ENCODE data around the gene SLC9A9.

The SLC9A9 gene

DNA sequence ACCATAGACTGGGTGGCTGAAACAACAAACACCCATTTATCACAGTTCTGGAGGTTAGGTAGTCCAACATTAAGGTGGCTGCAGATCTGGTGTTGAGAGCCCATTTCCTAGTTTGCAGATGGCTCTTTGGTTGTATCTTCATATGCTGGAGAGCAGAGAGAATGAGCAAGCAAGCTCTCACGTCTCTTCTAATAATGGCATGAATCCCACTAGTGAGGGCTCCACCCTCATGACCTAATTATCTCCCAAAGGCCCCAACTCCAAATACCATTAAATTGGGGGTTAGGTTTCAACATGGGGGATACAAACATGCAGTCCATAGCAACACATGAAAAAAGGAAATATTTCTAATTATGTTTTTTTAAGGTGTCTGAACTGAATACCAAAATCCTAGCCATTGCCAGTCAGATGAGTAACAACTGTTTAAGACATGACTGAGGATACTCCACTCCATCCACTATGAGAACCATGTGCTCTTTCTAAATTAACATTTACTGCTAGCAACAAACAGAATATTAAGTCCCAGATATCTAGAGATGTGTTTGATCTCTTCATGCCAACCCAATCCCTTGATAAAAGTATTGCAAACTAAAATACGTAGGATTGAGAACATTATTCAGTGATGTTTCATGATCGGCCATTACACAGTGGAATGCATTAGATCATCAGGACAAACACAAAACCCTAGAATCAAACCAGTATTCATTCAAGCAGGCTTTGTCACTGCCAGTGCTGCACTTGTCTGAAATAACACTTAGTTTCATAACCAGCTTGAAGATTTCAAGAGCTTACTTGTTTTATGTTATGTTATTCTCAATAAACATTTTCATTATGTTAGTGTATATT is 340.3 kb downstream of the SLC9A9 start:
- DNase-seq (ENCODE audit: low read depth): peak; percentile 69

DNA sequence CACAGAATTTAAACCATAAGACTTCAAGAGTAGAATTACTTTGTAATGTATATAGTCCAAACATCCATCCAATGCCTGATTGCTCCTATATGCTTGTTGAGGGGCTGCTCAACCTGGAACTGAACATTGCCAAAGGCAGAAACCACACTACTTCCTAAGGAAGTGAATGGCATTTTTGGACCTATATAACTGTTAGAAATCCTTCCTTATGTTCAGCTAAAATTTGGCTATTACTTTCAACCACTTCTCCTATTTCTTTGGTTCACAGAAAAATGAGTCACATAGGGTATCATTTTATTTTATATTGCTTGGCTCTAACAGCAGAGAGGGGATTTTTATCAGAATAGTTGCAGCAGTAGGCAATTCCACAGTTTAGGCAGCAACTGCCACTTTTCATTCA is 342.1 kb downstream of the SLC9A9 start:
- no peak for DNase-seq (ENCODE audit: low read depth)

DNA sequence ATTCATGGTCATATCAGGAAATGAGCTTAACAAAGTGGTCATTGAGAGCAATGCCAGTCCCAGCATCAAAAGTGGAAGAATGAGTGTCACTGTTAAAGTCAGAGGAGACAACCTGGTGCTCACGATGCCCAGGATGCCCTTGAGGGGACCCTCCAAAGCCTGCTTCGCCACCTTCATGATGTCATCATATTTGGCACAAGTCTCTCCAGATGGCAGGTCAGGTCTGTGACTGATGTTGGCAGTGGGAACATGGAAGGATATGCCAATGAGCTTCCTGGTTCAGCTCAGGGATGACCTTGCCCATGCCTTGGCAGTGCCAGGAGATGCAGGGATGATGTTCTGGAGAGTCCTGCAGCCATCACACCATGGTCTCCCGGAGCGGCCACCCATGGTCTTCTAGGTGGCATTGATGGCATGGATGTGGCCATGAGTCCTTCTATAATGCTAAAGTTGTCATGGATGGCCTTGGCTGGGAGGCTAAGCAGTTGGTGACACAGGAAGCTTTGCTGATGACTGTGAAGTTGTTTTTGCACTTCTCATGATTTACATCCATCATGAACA is 344.9 kb downstream of the SLC9A9 start:
- no peak for DNase-seq (ENCODE audit: low read depth)

DNA sequence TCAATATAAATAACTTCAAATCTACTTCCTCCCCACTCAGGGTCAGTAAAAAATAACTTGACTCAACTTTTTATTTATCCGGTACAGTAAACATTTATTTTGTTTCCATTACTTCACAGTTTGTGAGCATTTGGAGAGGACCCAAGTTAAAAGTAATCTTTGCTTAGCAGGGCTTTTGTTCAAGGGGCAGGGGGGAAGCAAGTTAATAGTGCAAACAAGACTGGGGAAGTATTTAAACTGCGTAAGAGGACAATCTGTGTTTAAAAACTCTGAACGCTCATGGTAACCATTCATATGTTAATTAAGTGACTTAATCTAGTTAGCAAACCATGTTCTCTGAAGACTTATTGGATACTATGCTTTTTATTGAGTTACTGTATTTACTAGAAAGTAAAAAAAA is 346.2 kb downstream of the SLC9A9 start:
- no peak for DNase-seq (ENCODE audit: low read depth)

DNA sequence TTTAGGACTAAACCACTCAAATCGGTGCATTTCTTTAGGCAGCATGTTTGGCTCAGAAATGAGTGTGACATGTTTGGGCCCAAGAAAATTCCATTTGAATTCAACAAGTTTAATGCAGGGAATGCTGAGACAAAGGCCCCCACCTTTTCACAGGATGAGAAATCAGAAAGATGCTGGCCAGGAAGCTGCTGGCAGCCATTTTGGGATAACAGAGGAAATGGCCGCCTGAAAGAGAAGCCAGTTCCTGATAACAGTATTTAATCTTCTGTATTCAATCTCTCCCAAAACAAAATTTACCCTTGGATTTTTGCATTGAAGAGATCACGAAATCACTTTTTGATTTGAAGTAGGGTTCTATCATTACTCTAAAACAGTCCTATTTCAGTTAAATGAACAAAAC is 350.9 kb downstream of the SLC9A9 start:
- no peak for DNase-seq (ENCODE audit: low read depth)

DNA sequence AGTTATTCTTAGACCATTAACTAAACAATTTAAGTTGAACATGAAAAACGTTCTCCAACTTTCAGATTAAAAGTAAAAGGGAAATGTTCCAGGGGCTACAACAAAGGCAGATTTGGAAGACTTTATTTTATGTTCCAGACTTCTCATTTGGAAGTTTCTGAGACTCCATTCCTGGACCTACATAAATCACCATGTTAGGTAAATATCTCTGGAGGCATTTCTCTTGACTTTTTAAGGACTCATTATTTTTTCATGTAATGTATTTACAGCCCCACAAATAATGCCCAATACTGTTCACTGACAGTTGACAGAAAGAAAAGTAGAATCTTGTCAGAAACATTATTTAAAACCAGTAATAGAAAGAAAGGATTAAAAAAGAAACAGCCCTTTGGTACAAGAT is 352.1 kb downstream of the SLC9A9 start:
- DNase-seq (ENCODE audit: low read depth): no peak

DNA sequence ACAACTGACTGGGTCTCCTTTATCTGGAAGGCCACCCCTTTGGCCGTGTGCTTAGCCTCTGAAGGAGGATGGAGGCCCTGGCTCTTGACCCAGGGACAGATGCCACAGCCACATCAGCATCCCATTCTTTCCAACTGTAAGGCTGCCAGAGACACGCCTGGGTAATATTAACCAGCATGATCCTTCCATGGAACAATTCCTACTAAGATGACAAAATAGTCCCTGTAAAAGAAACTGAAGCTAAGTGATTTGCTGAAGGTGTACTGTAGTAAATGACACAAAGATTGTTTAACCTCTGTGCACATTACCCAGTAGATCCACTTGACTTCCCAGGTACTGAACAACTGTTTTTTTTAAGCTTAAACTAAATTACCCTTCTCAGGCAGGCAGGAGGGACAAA is 352.7 kb downstream of the SLC9A9 start:
- DNase-seq (ENCODE audit: low read depth): no peak

DNA sequence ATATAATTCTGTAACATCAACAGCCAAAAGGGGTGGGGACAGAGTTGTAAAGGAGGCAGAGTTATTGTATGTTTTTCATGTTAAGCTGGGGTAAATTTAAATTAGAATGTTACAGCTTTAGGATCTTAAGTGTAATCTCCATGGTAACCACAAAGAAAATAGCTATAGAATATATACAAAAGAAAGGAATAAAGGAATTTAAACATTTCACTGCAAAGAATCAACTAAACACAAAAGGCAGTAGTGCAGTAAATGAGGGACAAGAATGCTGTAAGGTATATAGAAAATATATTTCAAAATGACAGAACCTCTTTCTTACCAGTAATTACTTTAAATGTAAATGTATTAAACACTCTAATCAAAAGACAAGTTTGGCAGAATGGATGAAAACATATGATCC is 361.7 kb downstream of the SLC9A9 start:
- DNase-seq (ENCODE audit: low read depth): no peak

DNA sequence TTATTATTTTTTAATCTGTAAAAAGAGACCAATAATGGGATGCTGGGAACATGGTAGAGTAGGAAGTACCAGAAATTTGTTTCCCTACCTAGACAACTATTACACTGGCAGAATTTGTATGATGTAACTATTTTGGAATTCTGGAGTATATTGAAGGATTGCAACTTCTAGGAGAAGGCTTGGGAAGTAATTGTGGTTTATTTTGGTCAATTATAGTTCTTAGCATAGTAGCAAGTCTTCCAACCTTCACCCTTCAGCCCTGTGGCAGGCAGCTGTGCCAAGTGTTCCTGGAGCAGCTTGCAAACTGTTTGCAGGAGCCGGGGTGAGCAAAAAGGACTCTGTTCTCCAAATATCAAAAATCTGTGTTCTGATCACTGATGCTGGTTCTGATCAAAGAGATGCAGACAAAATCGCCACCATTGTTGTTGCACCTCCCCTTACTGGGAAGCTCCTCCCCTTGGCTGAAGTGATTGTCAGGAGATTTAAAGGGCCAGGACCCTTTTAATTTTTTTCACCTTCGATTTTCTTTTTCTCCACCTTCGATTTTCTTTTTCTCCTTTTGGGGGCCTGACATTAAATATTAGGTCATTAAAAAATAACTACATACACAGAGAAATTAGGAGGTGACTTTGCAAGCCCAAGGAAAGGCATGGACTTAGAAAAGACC is 363.3 kb downstream of the SLC9A9 start:
- peak; percentile 22 for DNase-seq (ENCODE audit: low read depth)

DNA sequence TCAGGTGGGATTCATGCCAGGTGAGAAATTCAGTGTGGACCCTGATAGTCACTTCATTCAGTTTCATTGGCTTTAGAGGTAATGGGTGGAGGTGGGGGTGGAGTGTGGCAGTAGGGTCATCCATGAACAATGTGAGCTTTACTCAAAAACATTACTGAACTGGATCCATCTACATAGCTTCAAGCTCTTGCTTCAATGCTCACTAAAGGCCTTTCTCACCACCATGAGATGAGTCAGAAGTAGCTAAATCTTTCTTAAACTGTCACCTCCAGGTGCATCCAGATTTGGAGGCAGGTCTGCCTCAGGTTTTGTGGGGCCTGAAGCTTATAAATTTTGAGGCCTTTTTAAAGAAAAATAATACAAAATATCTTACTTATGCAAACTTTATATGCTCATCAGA is 365.1 kb downstream of the SLC9A9 start:
- no peak for DNase-seq (ENCODE audit: low read depth)

DNA sequence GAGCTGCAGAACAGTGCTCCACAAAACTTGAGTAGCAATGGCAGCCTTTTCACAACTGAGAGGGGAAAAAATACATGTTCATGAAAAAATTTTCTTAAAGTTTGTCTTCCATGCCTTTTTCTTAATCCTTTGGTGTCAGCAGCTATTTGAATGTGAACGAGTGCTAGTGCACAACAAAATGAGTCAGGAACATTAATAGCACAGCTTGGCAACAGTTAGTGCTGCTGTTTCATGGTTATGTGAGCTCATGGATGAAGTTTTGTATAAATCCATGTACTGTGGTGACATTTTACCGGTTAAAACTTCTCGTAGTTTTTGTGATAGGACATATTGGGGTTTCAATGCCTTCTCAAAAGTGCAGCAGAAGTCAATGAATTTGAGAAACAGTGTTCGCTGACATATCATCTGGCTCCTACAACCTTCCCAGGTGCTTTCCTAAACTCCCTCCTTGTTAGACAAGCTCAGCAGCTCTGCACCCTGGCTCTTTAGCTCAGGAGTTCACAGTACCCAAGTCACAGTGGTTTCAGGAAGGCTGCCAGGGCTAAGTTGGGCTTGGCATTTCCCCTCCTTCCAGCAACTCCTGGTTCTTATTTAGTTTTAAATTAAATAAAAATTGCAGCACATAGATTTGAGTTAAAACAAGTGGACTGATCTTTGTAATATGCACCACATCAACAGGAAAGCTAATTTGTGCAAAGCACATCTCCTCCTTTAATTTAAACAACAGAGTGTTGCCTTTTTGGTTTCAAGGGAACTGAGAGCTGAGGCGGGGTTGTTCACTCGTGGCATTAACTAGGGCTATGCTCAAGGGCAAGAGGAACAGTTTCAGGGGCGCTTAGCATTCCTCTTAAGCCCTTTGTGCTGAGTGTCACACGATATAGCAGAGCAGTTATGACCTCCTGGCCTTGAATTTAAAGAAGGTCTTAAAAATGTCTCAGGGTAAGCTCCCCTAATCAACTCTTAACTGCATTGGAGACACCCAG is 365.9 kb downstream of the SLC9A9 start:
- peak; percentile 16 for DNase-seq (ENCODE audit: low read depth)

DNA sequence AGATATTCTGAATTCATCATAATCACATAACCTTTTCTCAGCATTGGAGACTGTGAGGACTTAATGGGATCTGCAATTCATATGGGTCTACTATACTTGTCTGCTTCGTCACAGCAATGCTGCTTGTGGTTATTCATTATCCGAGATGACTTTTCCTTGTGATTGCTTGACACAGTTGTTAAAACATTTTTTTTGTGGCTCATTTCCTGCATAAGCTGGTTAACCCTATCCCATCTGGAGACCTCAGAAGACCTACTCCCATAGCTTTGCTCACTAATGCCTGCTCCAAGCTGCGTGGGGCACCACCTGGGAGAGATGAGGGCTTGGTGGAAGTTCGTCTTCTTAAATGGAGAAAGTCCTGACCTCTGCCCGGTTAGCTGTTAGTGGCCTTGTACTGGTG is 367.9 kb downstream of the SLC9A9 start:
- DNase-seq (ENCODE audit: low read depth): peak; percentile 64

DNA sequence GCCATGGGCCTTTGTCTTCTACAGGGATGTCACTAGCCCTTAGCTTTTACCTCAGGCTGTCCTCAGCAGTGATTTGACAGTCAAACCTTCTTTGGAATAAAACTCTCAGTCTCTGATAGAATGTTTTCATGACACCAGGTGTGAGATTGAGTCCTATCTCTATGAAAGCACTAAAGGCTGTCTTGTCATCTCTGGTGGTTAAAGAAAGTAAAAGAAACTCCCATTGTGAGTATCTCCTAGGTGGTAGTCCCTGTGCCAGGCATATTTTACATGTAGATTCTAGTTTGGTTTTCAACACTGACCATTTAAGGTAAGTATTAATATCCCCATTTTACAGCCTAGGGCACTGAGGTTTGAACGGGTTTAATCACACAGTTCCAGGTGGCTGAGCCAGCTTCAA is 368.5 kb downstream of the SLC9A9 start:
- no peak for DNase-seq (ENCODE audit: low read depth)

DNA sequence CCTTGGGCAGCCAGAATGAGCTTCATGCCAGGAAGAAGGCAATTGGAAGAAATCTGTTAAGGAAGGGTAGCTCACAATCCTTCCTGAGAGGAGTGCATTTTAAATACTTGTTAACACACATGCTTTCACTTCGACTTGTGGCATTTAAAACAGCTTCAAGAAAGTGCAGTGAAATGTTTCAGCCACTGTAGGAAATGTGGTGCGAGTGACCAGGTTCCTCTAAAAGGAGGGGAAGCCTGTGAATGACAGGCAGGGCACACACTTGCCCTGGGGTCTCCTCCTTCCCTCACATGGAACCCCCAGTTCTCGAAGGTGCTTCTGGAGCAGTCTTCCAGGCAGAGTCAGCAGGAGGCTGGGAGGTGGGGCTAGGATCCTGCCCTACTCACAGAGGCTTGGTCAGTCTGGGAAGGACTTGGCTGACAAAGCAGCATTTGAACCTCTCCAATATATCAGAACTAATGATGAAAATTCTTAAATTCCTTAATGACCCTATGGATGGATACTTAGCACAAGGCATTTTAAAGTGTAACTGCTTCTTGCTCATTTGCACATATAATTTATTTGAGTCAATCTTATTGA is 370.1 kb downstream of the SLC9A9 start:
- DNase-seq (ENCODE audit: low read depth): no peak

DNA sequence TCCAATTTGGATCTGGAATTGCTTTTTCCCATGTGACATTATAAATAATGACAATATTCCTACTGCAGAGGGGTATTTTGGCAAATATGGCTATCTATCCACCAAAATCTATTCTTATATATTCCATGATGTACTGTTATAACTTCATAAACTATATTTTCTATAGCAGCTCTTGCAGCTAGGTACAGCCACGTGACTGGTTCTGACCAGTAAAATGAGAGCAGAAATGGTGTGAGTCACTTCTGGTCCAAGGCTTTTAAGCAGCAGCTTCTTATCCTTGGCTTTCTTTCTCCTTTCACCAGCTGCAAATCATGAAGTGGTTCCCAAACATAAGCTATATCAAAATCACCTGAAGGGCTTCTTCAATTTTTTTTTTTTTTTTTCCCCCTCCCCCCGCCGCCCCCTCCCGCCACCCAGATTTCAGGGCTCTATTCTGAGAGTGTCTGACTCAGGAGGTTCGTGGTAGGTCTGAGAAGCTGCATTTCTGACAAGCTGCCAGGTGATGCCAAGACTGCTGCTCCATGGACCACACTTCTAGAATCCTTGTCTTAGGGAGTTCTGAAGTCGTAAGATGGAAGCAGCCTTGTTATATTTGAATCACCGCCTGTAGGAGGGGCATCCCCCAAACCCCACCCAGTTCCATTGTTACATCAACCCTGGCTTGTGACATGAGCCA is 371.2 kb downstream of the SLC9A9 start:
- no peak for DNase-seq (ENCODE audit: low read depth)

DNA sequence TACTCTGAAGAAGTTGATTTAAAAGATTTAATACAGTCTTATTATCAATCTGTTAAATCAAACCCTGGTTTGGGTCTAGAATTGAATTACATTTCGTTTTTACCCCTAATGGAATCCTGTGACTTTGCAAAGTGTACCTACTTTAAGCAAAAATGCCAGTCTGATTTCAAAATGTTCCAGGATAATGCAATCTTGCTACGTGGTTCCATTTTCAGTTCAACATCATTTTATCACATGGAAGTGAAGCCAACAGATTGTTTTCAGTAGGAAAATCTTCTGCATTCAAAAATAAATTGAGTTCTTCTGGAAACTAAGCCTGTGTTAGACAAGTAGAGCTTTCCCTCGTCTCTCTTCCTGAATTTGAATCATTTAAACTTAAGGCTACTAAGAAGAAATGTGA is 372.3 kb downstream of the SLC9A9 start:
- no peak for DNase-seq (ENCODE audit: low read depth)

DNA sequence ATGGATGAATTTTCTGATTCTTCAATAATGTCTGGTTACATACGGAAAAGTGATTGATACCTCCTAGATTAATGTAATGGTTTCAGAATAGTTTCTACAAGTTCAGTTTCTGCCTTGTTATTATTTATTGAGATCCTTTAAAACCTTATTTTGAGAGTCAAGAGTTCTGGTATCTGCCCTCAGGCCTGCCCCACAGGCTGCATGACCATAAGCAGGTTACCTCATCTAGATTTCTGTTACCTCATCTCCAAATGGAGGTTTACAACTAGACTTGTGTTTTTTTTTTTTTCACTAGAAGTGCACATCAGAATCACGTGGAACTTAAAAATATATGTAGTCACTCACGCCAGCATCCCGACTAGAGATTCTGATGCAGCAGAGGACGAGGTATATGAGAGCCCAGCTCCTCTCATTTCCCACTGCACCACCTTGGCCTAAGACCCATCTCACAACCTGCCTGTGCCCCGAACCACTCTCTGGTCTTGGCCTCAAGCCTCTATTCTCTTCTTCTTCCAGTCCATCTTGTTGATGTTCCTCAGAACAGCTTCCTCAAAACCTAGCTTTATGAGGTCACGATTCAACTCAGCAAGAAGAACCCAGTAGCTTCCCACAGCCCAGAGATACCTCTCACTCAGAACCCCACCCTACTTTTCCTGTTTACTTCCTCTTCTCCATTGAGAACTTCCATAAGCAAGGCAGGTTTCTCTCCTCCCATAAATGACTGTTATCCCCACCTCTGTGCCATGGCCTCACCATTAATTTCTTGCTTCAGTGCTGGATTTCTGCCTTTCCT is 375.3 kb downstream of the SLC9A9 start:
- no peak for DNase-seq (ENCODE audit: low read depth)

DNA sequence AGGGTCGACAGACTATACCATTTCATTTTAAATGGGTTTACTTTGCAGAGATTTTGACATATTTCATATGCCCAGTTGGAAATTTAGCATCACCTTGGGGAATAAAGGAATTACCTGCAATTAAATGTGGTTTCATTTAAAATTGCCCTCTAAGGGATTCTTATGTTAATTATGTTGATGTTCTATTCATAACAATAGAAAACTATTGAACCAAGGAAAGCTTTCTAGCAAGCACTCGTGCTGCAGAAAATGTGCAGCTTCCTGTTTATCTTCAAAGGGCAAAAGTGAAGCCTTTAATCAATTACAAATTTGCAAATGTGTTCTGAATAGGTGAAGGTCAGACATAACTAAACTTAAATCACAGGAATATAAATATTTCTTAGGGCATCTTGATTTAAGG is 376.6 kb downstream of the SLC9A9 start:
- no peak for DNase-seq (ENCODE audit: low read depth)

DNA sequence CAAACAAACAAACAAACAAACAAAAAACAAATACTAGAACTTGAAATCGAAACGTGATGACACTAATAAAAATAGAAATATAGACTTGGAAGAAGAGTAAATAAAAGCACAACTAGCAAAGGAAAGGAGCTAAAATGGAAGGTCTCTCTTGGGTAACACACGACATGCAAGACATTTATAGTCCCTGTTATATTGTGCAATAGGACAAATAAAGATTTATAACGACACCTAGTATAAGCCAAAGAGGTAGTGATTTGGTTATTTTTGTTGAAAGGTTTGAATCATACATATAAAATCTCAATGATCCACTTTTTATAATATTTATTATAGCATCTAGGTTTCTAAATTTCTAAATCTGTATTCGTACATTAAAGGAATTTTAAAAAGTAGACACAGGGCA is 379.1 kb downstream of the SLC9A9 start:
- DNase-seq (ENCODE audit: low read depth): no peak

DNA sequence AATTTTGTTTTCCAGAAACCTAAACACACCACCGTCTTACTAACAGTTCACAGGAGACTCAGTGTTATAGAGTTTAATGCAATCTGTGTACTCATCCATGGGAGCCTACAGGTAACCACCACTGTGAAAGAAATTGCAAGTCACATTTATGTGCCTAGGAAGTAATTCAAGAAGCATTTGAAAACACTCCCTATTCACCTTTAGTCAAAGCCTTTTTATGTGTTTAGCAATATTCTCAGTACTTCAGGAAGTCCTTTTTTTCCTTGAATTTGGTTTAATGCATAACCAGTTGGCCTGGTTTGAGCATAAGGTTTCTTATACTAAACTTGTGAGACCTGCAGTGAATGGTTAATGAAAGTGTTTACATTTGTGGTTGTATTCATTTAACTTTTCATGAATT is 382.6 kb downstream of the SLC9A9 start:
- no peak for DNase-seq (ENCODE audit: low read depth)

All from EH (cell line).